Keratinocyte (primary cell): ENCODE data around the gene LRRC37B.
"Not testable (repeated sequence)": the region's sequence is repeated elsewhere in the genome, so short reads cannot be mapped to it uniquely, and the experiment has no call there.

Source experiments
- CTCF ChIP-seq, 3 experiments: IDR thresholded peaks in 1 of 3; conservative IDR thresholded peaks in 1 of 3; optimal IDR thresholded peaks in 1 of 3; 2 replicates in 2 of 3; 3 replicates in 1 of 3; pipeline versions ENCODE3 to v1.5.1; 2011; ENCODE audit warnings: low read length in 3 of 3, mild to moderate bottlenecking in 3 of 3, moderate library complexity in 2 of 3, control low read depth in 1 of 3, inconsistent platforms in 1 of 3; ENCODE audit not compliant: insufficient read depth in 2 of 3; ENCODE audit errors: extremely low read depth in 1 of 3
- EZH2 ChIP-seq: IDR thresholded peaks from one replicate; pipeline ENCODE4 v1.6.1; 2012; ENCODE audit warnings: inconsistent platforms, mild to moderate bottlenecking, low read length, moderate library complexity

- not testable (repeated sequence) for TF ChIP-seq CTCF (optimal IDR thresholded peaks at IDR 0.05 in 1 of 3, IDR thresholded peaks at IDR 0.05 in 1 of 3, conservative IDR thresholded peaks at IDR 0.05 in 1 of 3; ENCODE audit: extremely low read depth in 1 of 3, insufficient read depth in 2 of 3, low read length in 3 of 3); EZH2
Measured at GRCh38 chr17:32086833-32087232, 79.7 kb downstream of the LRRC37B start.
